Right ventricle myocardium inferior (tissue), 1 donor: ENCODE data around the gene GGTA1. TPM values are rescaled to one million over a fixed set of nuclear protein-coding genes. Genes with fewer than 3 reads are reported as not detected.
A peak's percentile ranks its signal among the peaks of the same experiment; 100 is the strongest.
"Not testable (repeated sequence)": the region's sequence is repeated elsewhere in the genome, so short reads cannot be mapped to it uniquely, and the experiment has no call there.

Source experiments
- ATAC-seq: fragments of 200-7000 bp; cut with Tn5 transposase; one replicate; pipeline ENCODE4 v1.9.1; 2020; ENCODE audit warnings: mild to moderate bottlenecking, moderate library complexity
- DNase-seq: peaks from one replicate; pipeline ENCODE4 v3.0.0; 2021; ENCODE audit errors: missing footprints
- intact Hi-C: fragments of 100-400 bp; cut with DNase I; formaldehyde crosslinking; loops from one replicate; pipeline ENCODE4 v1.11.0; 2022
- total RNA-seq: library from RNA; stranded (reverse); fragmentation: NEBNext Ultra II Directional; extraction: Animal tissue kit (Norgen Biotek cat#: 25700); gene quantifications from one replicate; pipeline ENCODE4 v1.2.1, GENCODE V29; 2021
- donor health status: DM: no; HTN: yes; CAD: no; lungs with severe emphysema.

GGTA1 gene
- total RNA-seq, 1 donor from 2014 or later, result 27.9 TPM

DNA sequence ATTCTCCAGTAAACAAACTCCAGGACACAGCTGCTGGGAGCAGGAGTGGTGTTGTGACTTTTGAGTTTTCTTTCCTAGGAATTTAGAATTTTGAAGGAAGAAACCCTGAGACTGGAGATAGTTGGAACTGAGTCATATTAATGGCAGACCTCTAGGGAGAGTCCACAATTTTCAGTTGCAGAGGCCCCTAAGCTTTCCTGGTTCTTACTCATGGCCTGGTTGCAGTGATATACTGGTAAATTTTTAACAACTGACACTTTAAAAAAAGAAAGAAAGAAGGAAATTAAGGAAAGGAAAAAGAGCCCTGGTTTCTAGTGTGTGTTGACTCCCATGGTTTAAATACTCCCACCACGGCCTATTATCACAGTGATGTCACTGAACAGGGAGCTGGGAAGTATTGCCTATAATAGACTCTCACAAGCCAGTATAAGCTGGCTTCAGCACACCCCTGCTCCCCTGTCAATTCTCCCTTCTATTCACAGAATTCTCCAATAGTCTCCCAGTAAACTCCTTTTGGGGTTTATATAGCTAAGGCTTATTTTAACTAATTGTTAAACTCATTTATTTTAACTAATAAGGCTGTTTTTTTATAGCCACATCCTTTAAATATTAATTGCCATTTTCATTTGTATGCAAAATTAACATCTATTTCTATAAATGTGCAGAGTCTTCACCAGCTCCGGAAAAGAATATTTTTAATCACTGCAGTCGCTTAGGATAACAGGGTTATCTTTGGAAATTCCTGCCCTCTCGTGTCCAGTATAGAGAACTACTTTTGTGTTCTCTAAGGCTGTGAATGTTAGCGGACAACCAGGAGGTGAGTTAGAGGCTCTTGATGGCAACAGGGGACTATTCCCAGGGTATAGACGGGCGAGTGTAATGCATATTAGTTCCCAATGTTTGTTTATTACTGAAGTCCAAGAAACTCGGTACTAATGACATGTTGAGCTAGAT lies 59.7 kb downstream of the GGTA1 start:
- ATAC-seq, result peak; percentile 80

DNA sequence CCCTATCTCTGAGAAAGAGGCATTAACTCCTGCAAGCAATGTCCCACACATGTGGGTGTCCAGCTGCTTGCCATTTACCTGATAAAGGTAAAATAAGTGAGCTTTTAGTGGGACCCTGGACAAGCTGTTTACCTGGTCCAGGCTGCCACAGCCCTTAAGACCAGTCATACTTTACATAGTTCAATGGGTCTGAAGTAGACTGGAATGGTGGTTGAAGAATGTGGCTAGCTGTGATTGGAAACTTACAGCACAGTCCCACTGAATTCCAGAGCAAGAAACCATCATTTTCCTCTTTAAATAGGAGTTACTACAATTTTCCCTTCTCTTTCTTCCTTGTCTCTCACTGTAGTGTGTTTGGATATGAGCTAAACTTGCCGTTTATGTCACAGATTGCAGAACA lies 60.6 kb downstream of the GGTA1 start:
- intact Hi-C loops, result no loop called here
- DNase-seq (no peak), ATAC-seq (no peak)

More for the DNA sequence above, 59.7 kb downstream of the GGTA1 start:
- intact Hi-C loops, result no loop called here
- no peak for DNase-seq

DNA sequence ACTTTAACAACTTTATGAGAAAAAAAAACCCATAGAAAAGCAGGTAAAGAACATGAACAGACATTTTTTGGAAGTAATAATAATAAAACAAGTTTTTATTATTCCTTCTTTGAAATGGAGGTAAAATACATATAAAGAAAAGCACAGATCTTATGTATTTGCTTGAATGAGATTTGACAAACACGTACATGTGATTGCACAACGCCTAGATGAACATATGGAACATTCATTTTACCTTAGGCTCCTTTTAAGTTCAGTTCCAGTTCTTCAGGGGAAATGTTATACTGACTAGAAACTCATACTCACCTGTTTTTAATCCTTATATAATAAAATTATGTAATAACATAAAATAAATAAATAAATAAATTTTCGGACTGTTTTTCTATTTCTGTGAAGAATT lies 61.8 kb downstream of the GGTA1 start:
- intact Hi-C loops, result no loop called here
- DNase-seq (no peak), ATAC-seq (no peak)

DNA sequence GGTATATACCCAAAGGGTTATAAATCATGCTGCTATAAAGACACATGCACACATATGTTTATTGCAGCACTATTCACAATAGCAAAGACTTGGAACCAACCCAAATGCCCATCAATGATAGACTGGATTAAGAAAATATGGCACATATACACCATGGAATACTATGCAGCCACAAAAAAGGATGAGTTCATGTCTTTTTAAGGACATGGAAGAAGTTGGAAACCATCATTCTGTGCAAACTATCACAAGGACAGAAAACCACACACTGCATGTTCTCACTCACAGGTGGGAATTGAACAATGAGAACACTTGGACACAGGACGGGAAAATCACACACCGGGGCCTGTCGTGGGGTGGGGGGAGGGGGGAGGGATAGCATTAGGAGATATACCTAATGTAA lies 62.6 kb downstream of the GGTA1 start:
- DNase-seq, intact Hi-C loops: not testable (repeated sequence)

DNA sequence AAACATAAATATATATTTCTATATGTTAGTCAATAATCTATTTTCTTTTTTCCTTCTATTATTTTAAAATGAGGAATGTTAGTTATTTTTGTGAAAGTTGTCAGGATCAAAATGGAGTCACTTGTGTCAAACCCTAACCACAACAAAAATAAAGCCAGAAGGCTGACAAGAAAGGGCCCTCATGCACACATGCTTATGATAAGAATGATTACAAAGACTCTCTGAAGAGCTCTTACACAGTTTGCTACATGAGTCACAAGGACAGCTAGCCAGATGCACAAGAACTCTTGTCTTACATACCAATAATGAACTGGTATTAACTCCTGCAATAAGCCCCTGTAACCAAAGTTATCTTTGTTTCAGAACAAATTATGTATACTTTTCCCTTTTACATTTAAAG lies 64.7 kb downstream of the GGTA1 start:
- ATAC-seq (no peak), DNase-seq (no peak)
- intact Hi-C loops, result no loop called here

More for the DNA sequence above, 62.6 kb downstream of the GGTA1 start:
- not testable (repeated sequence) for ATAC-seq

DNA sequence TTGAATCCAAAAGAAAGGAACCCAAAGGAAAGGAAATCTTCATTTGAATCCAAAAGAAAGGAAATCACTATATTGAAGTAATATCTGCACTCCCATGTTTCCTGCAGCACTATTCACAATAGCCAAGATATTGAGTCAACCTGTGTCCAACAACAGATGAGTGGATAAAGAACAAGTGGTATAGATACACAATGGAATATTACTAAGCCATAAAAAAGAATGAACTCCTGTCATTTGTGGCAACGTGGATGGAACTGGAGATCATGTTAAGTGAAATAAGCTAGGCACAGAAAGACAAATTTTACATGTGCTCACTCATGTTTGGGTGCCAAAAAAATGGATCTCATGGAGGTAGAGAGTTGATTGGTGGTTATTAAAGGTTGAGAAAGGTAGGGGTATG lies 71.7 kb downstream of the GGTA1 start:
- DNase-seq (no peak), ATAC-seq (no peak)
- intact Hi-C loops, result no loop called here

DNA sequence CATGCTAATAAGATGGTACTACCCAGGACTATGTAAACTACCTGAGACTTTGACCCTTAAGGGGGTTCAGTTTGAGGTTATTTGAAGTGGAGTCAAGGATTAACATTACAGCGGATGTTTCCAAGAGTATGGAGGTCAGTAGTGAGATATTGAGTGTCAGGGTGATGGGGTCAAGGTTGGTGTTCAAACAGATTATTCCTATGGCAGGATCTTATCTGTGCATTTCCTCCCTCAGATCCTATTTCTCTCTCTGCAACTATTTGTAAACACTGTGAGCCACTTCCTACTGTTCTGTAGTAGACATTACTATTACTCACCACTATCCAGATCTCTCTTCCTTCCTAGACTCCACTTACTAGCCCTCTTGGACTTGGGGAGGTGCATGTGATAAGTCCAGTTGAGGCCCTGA lies 75.6 kb downstream of the GGTA1 start:
- no peak for ATAC-seq
- DNase-seq, result no peak
- intact Hi-C loops, result no loop called here

DNA sequence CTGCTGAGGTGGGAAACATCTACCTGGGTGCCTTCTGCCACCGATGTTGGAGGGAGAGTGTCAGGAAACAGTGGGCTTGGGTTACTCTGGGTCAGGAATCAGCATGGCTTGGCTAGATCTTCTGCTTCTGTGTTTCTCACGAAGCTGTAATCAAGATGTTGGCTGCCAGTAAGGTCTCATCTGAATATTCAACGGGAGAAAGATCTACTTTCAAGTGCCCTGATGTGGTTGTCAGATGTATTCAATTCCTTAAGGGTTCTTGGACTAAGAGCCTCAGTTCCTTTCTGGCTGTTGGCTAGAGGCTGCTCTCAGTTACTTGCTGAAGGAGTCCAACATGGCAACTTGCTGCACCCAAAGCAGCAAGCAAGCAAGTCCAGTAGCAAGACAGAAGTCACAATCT lies 87.7 kb downstream of the GGTA1 start:
- no peak for DNase-seq
- ATAC-seq, result no peak

DNA sequence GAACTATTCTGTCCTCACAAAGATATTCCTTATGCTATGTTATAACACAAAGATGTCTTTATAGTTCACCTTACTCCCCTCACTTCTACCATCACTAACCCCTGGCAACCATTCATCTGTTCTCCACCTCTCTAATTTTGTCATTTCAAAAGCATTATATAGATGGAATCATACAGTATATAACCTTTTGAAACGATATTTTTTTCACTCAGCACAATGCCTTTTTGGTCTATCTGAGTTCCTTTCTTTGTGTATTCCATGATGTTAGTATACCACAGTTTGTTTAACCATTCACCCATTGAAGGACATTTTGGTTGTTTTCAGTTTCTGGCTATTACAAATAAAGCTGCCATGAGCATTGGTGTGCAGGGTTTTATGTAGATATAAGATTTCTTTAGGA lies 93.7 kb downstream of the GGTA1 start:
- DNase-seq, result no peak
- intact Hi-C loops, result no loop called here
- ATAC-seq, result no peak

More for the DNA sequence above, 87.7 kb downstream of the GGTA1 start:
- intact Hi-C loops, result no loop called here

Other genes with a start within 250 kb of the GGTA1 start
- gene GSN, start 231.7 kb downstream of the GGTA1 start, total RNA-seq, result 966 TPM
- 194 TPM for gene STOM, start 129.6 kb downstream of the GGTA1 start, total RNA-seq
- 53.0 TPM for gene DAB2IP, start 151.8 kb upstream of the GGTA1 start, total RNA-seq